Measurements from ENCODE around the gene CCDC181.
A peak's percentile ranks its signal among the peaks of the same experiment; 100 is the strongest.

Gene CCDC181

DNA sequence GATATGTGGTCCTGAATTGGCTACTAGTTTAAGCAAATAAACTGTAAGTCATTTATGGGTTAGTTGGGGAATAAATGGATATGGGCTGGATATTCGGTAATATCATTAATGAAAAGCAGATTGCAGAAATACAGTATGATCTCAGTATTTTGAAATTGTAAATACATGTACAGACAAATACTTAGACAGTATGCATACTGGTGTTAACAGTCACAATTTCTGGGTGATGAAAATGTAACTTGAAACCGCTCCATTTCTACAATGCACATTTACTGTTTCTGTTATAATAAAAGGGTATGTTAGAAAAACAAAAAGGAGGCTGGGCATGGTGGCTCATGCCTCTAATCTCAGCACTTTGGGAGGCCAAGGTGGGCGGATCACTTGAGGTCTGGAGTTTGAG is 31.3 kb downstream of the CCDC181 start:
- DNase-seq (ENCODE audit: low read depth, low spot score): no peak

DNA sequence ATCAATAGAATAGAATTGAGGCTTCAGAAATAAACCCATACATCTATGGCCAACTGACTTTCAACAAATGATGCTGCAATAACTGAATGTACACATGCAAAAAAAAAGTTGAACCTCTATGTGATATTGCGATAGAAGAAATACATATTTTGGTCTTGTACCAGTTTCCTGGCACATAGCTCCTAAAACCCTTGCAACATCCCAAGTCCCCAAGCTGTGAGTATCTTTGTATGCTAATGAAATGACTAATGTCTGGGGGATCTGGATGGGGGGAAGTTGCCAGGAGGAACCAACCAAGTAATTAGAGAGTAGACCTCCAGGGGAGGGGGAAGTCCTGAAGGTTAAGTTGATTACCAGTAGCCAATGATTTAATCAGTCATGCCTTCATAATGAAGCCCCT is 34.9 kb downstream of the CCDC181 start:
- DNase-seq (ENCODE audit: low read depth, low spot score): no peak

- DNase-seq (ENCODE audit: low read depth, low spot score): no peak
These were observed 37.0 kb downstream of the CCDC181 start for GRCh38 chr1:169390303-169390702.

GRCh38 chr1:169387399-169387798 is 39.9 kb downstream of the CCDC181 start:
- no peak for DNase-seq (ENCODE audit: low read depth, low spot score)

- DNase-seq (ENCODE audit: low read depth, low spot score): no peak
These were observed 43.8 kb downstream of the CCDC181 start for GRCh38 chr1:169383449-169383848.

GRCh38 chr1:169381162-169381561 is 46.1 kb downstream of the CCDC181 start:
- no peak for DNase-seq (ENCODE audit: low read depth, low spot score)

DNA sequence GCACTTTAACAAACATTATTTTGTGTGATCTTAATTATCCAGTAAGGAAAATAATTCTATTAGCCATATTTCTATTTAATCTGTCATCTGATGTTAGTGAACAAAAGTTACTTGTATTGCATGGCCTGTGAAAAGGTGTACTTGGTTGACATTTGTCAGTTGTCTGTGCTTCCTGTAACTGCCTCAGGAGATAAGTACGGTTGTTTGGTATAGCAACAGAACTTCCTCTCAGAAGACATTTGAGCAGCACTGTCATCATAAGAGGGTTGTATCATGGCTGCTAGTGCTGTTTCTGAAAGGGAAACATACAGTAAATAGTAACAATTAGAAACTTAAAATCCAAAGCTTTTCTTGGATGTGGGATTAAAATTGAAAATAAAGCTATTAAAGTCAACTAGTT is 55.9 kb downstream of the CCDC181 start:
- DNase-seq (ENCODE audit: low read depth, low spot score): no peak

DNA sequence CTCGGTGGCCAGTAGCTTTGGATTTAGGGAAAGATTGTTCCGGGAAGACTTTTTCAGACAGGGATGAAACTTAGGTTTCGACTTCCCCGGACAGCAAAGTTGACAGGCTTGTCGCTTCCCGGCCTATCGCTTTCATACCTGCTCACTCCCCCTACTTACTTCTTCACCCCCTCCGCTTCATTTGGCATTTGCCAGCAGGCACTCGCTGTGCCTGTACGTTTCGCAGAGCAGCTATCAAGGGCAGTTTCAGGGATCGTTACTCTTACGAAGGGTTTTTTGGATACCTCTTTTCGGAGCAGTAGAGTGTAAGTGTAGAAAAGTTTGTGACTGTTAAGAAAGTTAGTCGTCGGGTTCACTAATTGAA is 58.9 kb downstream of the CCDC181 start:
- no peak for DNase-seq (ENCODE audit: low read depth, low spot score)

GRCh38 chr1:169367686-169368405 is 59.4 kb downstream of the CCDC181 start, which contains the start of the genes BLZF1 and NME7:
Gene BLZF1, plus strand, starts transcription at chr1:169368195. Its CDS starts 1,328 bp downstream, at chr1:169369523.
Gene NME7, minus strand, starts transcription at chr1:169367797. Its CDS starts 87 bp downstream, at chr1:169367710.
- DNase-seq (ENCODE audit: low read depth, low spot score): peak; percentile 82

- no peak for DNase-seq (ENCODE audit: low read depth, low spot score)
These were observed 60.1 kb downstream of the CCDC181 start for GRCh38 chr1:169367096-169367685.

DNA sequence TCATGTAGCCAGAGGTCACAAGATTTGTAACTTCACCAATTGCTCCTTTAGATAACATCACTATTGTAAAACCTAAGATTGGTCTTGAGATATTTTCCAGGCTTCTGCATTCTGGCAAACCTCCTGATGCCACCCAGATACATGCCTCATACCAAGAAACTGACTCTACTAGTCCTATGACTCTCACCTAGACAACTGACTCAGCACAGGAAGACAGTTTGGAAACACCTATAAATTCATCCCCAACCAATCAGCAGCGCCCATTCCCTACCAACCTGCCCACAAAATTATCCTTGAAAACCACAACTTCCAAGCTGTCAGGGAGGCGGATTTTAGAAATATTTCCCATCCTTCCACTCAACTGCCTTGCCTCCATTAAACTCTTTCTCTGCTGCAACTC is 62.3 kb downstream of the CCDC181 start:
- no peak for DNase-seq (ENCODE audit: low read depth, low spot score)

DNA sequence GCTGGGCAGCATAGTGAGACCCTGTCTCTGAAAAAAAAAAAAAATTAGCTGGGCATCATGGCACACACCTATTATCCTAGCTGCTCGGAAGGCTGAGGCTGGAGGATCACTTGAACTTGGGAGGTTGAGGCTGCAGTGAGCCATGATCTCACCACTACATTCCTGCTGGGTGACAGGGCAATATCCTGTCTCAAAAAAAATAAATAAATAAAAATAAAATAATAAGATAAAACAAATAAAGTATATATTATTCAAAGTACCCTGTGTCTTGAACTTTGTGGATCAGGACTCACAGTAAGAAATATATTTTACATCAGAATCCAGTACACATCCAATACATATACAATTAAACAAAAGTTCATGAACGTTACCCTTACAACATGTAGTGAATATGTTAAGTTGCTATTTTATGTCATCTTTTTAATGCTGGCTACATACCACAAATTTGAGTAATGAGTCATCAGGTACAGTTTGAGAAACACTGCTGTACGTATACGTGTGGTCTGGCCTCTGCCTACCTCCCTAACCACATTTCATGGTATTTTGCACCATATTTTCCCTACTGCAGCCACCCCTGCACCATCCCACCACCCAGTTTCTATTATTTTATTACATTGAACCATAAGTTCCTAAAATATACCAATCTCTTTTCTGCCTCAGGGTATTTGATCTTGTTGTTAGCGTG is 64.1 kb downstream of the CCDC181 start:
- DNase-seq (ENCODE audit: low read depth, low spot score): no peak

- no peak for DNase-seq (ENCODE audit: low read depth, low spot score)
These were observed 66.0 kb downstream of the CCDC181 start for GRCh38 chr1:169361281-169361680.

GRCh38 chr1:169360415-169360814 is 66.9 kb downstream of the CCDC181 start:
- DNase-seq (ENCODE audit: low read depth, low spot score): no peak

GRCh38 chr1:169348383-169349036 is 78.8 kb downstream of the CCDC181 start:
- DNase-seq (ENCODE audit: low read depth, low spot score): no peak

DNA sequence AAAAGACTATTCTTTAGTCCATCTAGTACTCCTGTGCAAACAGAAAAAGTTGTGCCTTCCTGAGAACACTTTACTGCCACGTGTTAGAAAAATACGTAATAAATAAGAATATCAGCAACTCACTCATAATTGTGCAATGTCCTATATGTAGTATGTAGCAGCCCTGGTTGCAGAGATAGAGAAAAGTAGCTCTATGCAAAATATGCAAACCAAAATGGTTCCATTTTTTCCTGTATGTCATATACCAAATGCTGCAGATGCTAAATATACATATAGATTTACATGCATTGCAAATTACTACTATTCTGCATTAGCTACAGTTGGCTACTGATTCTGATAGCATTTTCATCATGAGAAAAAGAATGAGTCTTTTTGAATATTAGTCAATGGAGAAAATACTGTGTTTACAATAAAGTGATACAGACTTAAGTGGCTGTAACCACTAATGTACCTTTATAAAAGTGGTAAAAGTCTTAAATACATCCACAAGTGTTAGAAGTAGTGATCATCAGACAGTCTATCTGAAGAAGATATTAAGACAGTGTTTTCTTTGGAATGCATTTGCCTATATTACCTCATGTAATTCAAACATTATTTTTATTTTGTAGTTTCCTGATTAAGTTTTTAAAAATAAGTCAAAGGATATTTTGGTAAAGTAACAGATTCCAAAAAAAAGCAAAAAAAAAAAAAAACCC is 79.4 kb downstream of the CCDC181 start:
- DNase-seq (ENCODE audit: low read depth, low spot score): no peak

GRCh38 chr1:169346036-169346589 is 81.2 kb downstream of the CCDC181 start:
- no peak for DNase-seq (ENCODE audit: low read depth, low spot score)

GRCh38 chr1:169345511-169345910 is 81.8 kb downstream of the CCDC181 start:
- DNase-seq (ENCODE audit: low read depth, low spot score): no peak
